HL-60/S4 treated with phorbol 12-myristate 13-acetate at 8.2 ng/mL for 4 days and 3 days (cell line): ENCODE results near the gene MXRA7.
"Not testable (repeated sequence)": the region's sequence is repeated elsewhere in the genome, so short reads cannot be mapped to it uniquely, and the experiment has no call there.

Source experiments
- in situ Hi-C: fragments of 300-500 bp; cut with MboI; formaldehyde crosslinking; loops from 2 replicates; pipeline ENCODE4 v1.15.0; 2022; ENCODE audit warnings: low sequenced_read_pairs

Gene MXRA7

DNA sequence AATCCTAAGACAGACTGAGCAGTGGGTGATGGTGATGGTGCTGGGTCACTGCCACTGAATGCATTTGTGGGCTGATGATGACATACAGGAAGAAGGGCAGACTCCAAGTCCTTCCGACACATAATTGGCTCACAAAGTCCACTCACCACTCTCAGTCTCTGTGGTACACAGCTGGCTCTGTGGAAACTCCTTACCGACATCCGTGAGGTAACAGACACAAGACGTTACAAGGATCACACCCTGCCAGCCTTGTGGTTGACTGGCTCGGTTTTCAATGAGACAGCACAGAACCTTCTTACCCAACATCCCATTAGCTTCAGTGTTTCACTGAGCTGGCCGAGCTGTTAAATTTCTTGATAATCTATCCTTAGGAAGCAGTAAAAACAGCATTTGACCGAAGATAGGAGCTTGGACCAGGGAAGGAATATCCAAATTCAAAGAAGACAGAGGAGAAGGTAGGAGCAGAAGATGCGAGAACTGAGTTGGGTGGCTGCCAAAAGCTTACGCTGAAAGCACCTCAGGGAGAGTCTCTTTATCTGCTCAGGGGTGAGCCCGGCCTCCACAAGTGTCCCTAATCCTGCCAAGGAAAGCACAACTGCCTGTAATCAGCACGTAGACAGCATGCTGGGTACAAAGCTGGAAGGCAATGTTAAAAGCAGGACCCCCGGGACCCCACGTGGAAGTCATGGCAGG is 5.5 kb upstream of the MXRA7 start:
- in situ Hi-C loops, result no loop called here

DNA sequence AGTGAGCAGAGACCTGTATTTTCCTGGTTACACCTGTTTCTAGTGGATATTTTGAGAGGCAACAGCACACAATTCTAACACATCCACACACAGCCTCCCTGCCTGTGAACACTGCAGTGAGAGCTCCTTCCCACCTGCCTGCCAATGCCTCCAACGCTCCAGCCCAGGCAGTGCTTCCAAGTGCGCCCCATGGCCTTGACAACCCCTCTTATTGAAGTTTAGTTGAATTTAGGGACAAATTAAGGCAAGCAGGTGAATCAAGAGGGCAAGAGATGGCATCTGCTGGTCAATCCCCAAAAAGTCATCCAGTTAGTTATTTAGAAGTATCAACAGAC is 4.7 kb upstream of the MXRA7 start:
- in situ Hi-C loops, result no loop called here

DNA sequence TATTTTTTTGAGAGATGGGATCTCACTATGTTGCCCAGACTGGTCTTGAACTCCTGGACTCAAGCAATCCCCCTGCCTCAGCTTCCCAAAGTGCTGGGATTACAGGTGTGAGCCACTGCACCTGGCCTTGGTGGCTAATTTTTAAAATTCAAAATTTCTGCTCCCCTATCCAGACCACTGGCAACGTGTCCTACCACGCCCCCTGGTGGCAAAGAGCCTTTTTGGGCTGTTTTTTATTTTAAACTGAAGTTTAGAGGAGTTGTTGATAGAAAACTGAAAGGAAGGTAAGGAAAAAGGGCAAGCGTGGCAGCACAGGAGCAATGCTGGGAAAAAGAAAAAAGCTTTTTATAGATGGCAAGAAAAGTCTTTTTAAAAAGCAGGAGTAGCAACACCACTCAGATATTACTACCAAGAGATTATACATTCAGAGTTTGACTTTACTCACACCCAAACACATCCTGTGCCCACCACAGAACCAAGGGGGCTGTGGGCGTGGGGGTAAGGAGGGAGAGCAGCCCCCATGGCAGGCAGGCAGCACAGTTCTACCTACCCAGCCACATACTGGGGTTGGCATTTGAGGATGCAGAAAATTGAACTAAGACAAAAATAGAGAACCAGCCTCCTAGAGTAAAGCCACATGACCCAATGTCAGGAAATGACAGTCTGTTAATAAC is 4.2 kb upstream of the MXRA7 start:
- in situ Hi-C loops, result no loop called here

DNA sequence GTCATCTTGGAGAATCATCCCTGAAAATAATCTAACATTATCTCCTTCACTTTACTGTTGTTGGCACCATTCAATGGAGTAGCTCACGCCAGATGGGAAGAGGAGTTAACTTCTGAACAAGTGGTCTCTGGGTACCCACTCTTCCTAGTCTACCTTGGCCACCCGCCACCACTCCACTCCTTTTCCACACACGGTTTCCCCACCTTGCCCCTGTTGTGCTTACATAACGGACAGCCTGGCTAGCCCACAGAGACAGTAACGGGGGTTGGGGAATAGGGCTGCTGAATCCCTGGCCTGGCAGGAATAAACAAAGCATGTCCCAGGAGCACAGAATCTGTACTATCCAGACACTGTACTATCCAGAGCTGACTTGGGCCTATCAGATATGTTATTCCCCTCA is 3.6 kb upstream of the MXRA7 start:
- in situ Hi-C loops, result no loop called here

DNA sequence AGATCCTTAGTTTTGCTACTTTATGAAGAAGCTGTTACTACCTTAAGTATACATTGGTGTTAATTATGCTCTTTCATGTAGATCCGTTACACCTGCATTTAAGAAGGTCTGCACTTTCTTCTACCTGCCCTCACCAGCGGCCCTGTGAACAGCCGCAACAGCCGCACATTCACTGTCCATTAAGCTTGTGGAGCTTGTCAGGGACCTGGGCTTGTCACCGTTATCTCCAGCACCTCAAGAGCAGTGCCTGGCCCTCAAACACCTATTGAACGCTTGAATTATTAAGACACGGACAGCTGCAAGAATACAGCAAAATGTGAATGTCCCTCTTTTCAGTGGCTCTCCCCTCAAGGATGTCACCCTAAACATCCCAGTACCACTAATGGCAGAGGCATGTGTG is 3.0 kb upstream of the MXRA7 start:
- in situ Hi-C loops, result no loop called here

DNA sequence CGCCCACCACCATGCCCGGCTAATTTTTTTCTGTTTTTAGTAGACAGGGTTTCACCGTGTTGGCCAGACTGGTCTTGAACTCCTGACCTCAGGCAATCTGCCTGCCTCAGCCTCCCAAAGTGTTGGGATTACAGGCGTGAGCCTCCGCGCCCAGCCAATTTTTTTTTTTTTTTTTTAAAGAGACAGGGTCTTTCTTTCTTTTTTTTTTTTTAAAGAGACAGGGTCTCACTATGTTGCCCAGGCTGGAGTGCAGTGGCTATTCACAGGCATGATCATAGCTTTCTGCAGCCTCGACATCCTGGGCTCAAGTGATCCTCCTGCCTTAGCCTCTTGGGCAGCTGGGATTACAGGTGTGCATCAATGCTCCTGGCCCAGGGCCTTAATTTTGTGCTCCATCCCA is 1.6 kb upstream of the MXRA7 start:
- in situ Hi-C loops, result not testable (repeated sequence)

DNA sequence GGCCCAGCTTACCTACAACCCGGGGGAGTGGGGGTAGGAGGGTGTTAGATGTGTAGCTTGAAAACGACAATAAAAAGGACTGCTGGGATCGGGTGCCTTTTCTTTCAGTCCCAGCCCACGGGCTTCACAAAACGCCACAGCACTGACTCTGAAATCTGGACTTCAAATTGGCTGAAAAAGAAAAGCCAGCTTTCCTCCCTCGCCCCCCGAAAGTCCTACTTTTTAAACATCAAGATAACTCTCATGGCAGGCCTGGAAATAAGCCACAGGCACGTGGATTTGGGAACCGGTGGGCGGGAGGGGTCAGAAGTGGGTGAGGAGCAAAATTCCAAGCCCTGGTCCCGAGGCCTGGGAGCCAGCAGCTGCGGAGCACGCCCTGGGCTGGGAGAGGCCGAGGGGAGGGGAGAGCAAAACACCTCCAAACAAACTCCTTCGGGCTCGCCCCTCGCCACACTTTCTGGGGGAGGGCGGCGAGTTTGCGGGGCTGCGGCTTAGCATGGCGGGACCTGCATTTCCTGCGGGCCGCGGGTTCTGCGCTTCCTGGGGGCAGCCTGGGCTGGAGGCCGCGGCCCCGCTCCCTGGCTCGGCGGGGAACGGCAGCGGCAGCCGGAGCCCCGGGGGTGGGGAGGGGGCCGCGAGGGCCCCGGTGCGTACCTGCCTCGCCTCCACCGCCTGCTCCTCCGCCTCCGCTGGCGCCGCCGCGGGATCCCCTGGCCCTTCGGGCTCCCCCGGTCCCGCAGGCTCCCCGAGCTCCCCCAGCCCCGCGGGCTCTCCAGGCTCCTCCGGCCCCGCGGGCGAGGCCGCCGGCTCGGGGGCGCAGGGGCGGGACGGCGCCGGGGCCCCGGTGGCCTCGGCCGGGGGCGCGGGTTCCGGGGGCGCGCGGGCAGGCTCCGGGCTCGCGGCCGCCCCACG is 558 bp downstream of the MXRA7 start:
- in situ Hi-C loops, result not testable (repeated sequence)

DNA sequence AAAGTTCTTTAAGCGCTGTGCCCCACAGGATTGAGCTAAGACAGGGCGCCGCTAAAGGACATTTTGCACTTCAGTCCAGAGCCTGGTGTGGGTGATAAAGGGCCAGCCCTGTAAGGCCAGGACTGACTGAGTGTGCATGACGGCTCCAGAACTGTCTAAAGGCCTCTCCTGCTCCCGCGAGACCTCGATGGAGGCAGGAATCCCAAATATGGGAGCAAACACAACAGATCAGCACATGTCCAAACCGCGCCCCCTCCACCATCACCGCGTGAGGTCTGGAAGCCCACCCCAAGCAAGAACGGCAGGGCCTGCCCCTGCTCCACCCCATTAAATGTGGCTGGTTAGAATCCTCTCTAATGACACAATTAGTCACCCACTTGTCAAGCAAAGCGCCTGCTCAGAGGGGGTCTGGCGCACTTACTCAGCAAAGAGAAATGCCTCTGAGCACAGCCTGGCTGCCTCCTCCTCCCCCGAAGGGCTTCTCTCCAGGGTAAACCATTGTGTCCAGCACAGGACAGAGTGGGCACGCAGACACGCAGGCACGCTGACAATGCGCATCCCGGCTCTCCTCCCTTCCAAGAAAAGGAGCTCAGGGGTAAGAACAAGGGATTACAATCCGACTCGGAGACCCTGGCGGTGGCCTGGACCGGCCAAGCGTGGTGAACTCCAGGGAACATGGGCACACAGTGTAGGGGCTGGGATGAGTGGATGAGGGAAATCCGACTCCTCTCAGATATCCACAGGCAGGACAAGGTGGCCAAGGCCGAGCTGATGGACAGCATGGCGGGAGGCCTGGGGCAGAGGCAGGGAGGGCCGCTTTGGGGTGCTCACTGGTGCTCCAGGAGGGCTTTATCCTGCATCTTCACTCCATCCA is 1.5 kb downstream of the MXRA7 start:
- in situ Hi-C loops, result no loop called here

DNA sequence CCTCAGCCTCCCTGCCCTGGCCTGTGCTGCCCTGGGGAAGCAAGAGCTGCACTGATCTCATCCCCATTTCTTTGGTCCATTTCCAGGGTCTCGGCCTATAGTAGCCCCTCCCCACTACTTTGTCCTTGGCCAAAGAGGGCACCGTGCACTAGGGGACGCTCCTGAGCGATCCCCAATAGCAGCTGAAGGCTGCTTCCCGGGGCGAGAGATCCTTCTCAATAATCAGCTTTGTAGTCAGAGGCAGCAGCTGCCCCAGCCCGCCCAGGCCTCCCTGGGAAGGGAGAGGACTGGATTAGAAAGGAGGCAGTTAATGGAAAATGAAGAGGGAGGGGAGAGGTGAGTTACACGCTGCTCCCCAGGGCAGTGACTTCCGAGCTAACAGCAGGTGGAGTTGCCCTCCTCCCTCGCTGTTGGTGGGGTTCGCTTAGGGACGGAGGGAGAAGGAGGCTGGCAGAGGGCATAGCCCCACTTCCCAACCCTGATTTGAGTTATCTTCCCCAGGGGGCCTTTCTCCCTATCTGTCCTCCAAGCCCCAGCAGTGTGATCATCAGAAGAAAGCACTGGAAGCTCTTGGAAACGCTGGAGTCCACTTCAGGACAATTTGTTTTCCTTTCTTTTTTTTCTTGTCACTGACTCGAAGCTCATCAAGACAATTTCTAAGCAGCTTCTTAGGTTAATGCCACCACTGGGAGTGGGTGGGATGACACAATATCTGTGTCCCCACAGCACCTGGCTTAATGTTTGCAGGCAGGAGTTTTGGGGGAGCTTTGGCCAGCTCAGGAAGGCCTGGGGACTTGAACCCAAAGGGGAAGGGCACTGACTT is 2.6 kb downstream of the MXRA7 start:
- in situ Hi-C loops, result no loop called here

DNA sequence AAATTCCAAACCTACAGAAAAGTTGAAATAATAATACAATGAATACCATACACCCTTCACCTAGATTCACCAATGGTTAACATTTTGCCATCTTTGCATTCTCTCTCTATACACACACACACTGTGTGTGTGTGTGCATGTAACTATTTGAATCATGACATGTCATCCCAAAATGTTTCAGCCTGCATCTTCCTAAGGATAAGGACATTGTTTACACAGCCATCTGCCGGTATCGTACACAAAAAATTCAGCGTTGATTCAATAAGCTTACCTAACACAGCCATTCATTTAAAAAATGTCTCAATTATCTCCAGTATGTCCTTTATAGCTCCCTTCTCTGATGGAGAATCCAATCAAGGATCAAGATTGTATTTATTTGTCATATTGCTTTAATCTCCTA is 3.9 kb downstream of the MXRA7 start:
- in situ Hi-C loops, result no loop called here

DNA sequence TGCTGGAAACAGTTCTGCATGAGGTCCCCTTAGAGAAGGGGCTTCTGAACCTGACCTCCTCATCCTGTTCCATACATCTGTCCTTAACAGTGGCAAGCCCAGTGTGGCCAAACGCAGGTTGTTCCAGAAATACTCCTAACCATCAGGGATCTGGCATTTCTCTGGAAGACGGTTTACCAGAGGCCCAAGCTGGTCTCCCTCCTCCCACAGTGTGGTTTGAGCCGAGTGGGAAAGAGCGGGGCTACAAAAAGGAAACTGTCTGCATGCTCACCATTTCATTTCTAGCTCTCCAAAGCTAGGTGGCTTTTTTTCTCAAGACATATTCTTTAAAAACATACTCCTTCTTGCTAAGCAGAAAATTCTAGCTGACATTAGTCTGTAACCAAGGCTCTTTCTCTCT is 6.0 kb downstream of the MXRA7 start:
- in situ Hi-C loops, result no loop called here

DNA sequence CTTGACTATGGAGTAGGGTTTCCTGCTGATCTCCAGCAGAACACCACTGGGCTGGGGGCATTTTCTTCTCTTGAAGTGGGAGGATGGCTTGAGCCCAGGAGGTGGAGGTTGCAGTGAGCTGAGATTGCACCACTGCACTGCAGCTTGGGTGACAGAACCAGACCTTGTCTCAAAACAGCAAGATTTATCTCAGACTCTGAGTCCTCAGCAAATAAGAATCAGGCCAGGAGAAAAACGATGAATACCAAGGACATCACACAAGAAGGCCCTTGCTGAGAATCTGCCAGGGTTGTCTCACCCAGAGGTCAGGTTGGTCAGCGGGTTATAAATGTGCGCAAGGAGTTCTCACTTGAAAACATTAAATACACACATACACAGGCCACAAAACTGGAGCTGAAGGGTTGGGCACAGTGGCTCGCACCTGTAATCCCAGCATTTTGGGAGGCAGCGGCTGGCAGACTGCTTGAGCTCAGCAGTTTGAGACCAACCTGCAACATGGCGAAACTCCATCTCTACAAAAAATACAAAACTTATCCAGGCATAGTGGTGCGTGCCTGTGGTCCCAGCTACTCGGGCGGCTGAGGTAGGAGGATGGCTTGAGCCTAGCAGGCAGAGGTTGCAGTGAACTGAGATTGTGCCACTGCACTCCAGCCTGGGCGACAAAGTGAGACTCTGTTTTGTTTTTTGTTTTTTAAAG is 7.7 kb downstream of the MXRA7 start:
- in situ Hi-C loops, result no loop called here

DNA sequence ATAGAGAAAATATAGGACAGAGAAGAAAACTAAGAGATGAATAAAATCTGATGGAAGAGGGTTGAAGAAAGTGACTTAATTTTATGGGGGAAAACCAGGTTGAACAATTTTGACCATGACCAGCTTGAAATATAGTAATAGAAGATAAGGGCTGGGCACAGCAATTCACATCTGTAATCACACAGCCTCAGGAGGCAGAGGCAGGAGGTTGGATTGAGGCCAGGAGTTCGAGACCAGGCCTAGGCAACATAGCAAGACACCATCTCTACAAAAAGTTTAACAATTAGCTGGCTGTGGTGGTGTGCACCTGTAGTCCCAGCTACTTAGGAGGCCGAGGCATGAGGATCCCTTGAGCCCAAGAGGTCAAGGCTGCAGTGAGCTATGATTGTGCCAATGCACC is 8.7 kb downstream of the MXRA7 start:
- in situ Hi-C loops, result no loop called here

DNA sequence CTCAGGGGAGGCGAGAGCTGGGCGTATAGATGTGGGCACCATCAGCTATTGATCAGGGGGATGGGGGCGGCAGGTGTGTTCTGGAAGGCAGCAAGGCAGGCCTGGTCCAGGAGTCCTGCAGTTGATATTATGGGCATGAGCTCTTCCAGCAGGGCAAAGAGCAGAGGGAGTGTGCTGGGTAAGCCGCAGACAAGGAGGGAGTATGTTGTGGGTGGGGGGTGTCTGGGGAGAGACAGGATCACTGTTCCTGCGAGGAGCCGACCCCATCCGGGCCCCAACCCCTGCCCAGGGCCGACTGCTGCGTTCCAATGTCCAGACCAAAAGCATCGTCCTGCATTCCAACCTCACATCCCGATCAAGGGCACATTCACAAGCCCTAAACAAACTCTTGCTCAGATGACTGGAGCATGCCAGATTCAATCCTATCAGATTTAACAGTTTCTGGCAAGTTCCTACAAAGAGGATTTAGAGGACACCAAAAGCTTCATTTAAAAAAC is 9.2 kb downstream of the MXRA7 start:
- in situ Hi-C loops, result no loop called here

DNA sequence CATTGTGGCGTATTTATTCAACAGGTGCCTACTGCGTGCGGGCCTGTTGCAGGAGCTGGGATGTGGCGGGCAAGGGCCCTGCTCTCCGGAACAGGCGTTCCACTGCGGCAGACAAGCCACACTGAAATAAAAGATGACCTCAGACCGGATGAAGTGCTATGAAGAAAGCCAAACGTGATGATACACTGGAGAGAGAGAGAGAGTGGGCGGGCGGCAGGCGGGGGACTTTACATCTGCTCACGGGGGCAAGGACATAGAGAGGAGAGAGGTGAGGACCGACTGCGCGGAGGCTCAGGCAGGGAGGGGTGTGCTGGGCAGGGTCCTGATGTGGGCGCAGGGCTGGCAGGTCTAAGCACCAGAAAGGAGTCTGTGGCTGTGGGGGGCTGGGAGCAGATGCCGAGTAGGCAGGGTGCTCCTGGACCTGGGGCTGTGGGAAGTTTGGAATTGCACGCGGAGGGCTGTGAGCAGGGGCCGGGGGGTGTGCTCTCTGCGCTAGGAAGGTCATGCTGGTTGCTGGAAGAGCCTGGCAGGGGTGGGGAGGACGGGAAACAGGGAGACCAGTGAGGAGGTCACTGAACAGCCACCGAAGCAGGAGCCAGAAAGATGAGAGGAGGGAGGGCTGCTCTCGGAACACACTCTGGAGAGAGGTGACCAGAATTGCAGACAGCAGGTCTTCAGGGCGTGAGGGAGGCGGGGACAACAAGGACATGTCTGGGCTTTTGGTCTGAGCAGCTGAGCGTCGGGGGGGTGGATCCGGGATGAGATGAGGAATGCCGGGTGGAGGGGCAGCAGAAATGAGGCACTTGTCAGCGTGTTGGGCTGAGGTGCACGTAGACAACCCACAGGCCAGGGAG is 9.9 kb downstream of the MXRA7 start:
- in situ Hi-C loops, result no loop called here

DNA sequence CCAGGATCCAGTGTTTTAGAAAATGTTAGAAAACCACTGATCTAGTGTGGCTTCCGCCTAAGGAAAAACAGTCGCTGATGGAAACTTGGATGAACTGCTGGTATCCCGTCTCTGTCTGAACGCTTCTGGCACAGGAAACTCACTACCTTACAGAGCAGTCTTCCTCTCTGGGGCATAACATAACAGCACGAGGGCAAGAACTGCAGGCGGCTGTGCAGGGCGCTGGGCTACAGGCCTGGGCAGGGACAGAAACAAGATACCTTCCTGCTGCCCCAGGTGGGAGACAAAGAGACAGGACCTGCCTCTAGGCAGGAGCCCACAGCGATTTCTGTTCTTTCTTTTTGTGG is 10.5 kb downstream of the MXRA7 start:
- in situ Hi-C loops, result no loop called here

DNA sequence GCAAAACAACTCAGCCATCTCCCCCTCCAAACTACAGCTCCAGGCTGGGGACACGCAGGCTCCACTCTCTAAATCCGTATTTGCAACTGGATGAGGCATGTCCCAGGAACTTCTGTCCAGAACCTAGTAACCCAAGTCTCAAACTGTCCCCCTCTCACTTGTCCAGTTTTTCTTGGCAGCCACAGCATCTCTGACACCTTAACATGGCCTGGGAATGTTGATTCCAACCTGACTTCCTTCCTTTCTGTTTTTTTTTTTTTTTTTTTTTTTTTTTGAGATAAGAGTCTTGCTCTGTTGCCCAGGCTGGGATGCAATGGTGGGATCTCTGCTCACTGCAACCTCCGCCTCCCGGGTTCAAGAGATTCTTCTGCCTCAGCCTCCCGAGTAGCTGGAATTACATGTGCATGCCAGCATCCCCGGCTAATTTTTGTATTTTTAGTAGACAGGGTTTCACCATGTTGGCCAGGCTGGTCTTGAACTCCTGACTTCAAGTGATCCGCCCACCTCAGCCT is 12.2 kb downstream of the MXRA7 start:
- in situ Hi-C loops, result not testable (repeated sequence)

DNA sequence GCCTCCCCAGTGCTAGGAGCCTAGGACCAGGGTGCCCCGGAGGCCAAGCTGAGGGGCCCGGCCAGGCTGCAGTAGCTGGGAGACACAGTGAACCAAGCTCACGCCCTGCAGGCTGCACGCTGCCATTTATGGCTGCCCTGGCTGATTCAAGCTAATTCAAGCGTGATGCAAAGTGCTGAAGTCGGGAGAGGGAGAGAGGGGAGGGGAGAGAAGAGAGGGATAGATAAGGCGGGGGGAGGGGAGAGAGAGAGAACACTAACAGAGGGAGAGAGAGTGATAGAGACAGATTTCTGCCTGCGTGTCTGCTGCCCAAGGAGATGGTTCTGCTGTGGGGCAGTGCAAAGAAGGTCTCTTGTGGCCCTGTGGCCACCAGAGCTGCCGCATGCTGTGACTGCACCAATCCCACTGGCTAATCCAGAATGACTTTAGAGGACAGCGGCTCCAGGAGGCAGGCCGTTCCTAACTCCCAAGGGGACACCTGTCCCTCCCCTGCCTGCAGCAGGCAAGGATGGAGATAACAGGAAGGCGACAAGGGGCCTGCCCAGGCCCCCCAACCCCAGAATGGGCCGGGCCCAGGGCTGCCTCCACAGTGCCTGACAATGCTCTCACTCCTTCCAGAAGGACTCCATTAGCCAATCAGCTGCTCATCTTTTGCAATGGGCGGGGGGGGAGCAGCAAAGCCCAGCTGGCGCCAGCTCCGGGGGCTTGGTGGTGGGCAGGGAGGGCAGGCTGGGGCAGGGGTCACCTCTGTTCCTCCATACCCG is 12.9 kb downstream of the MXRA7 start:
- in situ Hi-C loops, result no loop called here
